K562 treated with DMSO at 1 percent for 4 hours (cell line): ENCODE results near the gene SLC22A13. TPM values are rescaled to one million over a fixed set of nuclear protein-coding genes. Genes with fewer than 3 reads are reported as not detected.

Experiments used
- total RNA-seq: library from RNA; unstranded; fragments of 300-600 nt; gene quantifications from 2 replicates; pipeline ENCODE4 v1.2.3, GENCODE V29; 2022; ENCODE audit not compliant: insufficient read depth

SLC22A13 gene
- total RNA-seq = 0.45 TPM in 1 of 2 replicates, not detected in the other

GRCh38 chr3:38265604-38266307 lies at the start of gene SLC22A13:
SLC22A13 (plus strand) TSS chr3:38265812; CDS start chr3:38265861, 49 bp downstream.

GRCh38 chr3:38281895-38282686 lies 16.5 kb downstream of the SLC22A13 start, which contains the start of gene SLC22A14:
SLC22A14 (plus strand) TSS chr3:38282294; CDS start chr3:38306027, 23,733 bp downstream.

Other genes starting within 250 kb of the SLC22A13 start
- gene PLCD1, start 236.2 kb upstream of the SLC22A13 start, total RNA-seq = 29.0 and 37.1 TPM in 2 replicates
- gene DLEC1, start 226.6 kb upstream of the SLC22A13 start, total RNA-seq = not detected in 2 replicates
- gene ACAA1, start 128.7 kb upstream of the SLC22A13 start, total RNA-seq = 65.0 and 71.6 TPM in 2 replicates
- gene MYD88, start 127.2 kb upstream of the SLC22A13 start, total RNA-seq = 34.6 and 41.1 TPM in 2 replicates
- 16.8 and 21.4 TPM in 2 replicates for gene OXSR1, start 100.3 kb upstream of the SLC22A13 start, total RNA-seq
- gene SLC22A14, start 16.5 kb downstream of the SLC22A13 start, total RNA-seq = not detected in 2 replicates
- gene XYLB, start 81.0 kb downstream of the SLC22A13 start, total RNA-seq = 3.9 and 5.7 TPM in 2 replicates
- gene ACVR2B, start 188.1 kb downstream of the SLC22A13 start, total RNA-seq = 4.0 and 5.6 TPM in 2 replicates
- 2.9 and 232 TPM in 2 replicates for gene EXOG, start 230.5 kb downstream of the SLC22A13 start, total RNA-seq